Gastrocnemius medialis (tissue), 4 donors: Measurements from ENCODE around the gene MED14. TPM values are rescaled to one million over a fixed set of nuclear protein-coding genes. Genes with fewer than 3 reads are reported as not detected.

Experiments used
- ATAC-seq, 2 donors: fragments of 150-250 bp; one replicate each; pipeline ENCODE4 v1.9.1; 2016
- DNase-seq, 2 donors: peaks; one replicate each; pipeline ENCODE4 v3.0.0-alpha.2; 2019
- H3K27ac ChIP-seq, 4 donors: fragments of 200-600 bp; sonication (generic); 1 replicate in 1 of 4; 2 replicates in 3 of 4; pipeline ENCODE4 v1.5.1; 2016 to 2018; ENCODE audit warnings: mild to moderate bottlenecking in 2 of 4, moderate library complexity in 1 of 4
- H3K27me3 ChIP-seq, 3 donors: fragments of 200-600 bp; sonication (generic) in 2 of 3; 1 replicate in 1 of 3; 2 replicates in 2 of 3; pipeline versions ENCODE4 v1.5.1 to v1.6.0; 2016 to 2019; ENCODE audit warnings: mild to moderate bottlenecking in 1 of 3, moderate library complexity in 1 of 3
- H3K36me3 ChIP-seq, 2 donors: fragments of 200-600 bp; sonication (generic) in 1 of 2; one replicate each; pipeline ENCODE4 v1.5.1; 2017 to 2018
- H3K4me1 ChIP-seq, 2 donors: fragments of 200-600 bp; sonication (generic) in 1 of 2; one replicate each; pipeline ENCODE4 v1.5.1; 2016 to 2017; ENCODE audit warnings: mild to moderate bottlenecking in 2 of 2
- H3K4me3 ChIP-seq, 4 donors: fragments of 200-600 bp; sonication (generic) in 3 of 4; 1 replicate in 1 of 4; 2 replicates in 3 of 4; pipeline ENCODE4 v1.5.1; 2016 to 2019; ENCODE audit warnings: mild to moderate bottlenecking in 2 of 4
- H3K9me3 ChIP-seq, 3 donors: fragments of 200-600 bp; sonication (generic) in 2 of 3; 1 replicate in 1 of 3; 2 replicates in 2 of 3; pipeline ENCODE4 v1.5.1; 2016 to 2019
- POLR2A ChIP-seq, 2 donors: fragments of 450-650 bp; IDR thresholded peaks; one replicate each; pipeline ENCODE4 v1.6.1; 2017; ENCODE audit warnings: antibody characterized with exemption in 2 of 2, mild to moderate bottlenecking in 2 of 2, moderate library complexity in 2 of 2
- in situ Hi-C, 4 donors: fragments of 200-750 bp; cut with MboI; loops; one replicate each; pipeline versions ENCODE4 v1.15.0 to v1.8.0; 2017; ENCODE audit warnings: low sequenced_read_pairs in 4 of 4
- intact Hi-C: fragments of 100-400 bp; cut with DNase I; formaldehyde crosslinking; loops from one replicate; pipeline ENCODE4 v1.15.1; 2023; ENCODE audit warnings: low total_unique reads
- total RNA-seq, 4 donors: library from RNA; depleted of rRNA; stranded (reverse); fragments of >200 nt; gene quantifications; one replicate each; pipeline versions ENCODE4 v1.1.0 to v1.2.3, GENCODE V29; 2016
- TF ChIP-seq, protein P1 (sequence below), 5 experiments: fragments of 450-650 bp in 3 of 5; fragments of 200-600 bp in 2 of 5; sonication (generic) in 2 of 5; IDR thresholded peaks in 4 of 5; conservative IDR thresholded peaks in 1 of 5; 1 replicate in 4 of 5; 2 replicates in 1 of 5; pipeline ENCODE4 v1.5.1; 2016 to 2019; ENCODE audit warnings: antibody characterized with exemption in 5 of 5, mild to moderate bottlenecking in 3 of 5, moderate library complexity in 3 of 5

Gene MED14
- total RNA-seq, 4 donors from 2014 or later, result 19.8 to 27.0 (median 24.0) TPM

DNA sequence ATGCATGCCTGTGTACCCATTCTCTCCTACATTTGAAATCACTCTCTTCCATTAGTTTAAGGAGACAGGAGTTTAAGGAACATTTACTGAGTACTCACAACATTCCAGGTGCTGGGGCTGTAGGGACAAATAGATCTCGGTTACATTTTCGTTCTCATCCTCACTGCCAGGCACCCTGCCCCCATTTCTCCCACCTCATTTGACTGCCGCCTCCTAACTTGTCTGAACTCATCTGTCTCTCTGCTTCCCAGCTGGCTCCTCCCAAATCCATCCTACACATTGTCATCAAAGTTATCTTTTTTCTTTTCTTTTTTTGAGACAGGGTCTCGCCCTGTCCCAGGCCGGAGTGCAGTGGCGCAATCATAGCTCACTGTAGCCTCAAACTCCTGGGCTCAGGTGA, 131.9 kb downstream of the MED14 start:
- H3K36me3 ChIP-seq, result peaks cover 0 to 27% of the 10 kb centered on the region in 2 donors
- intact Hi-C loops, result no loop called here
- in situ Hi-C loops, result no loop called here
- H3K27me3 ChIP-seq, result peaks cover 0 to 3% (median 0%) of the 10 kb centered on the region in 3 donors
- TF ChIP-seq, protein P1, sequence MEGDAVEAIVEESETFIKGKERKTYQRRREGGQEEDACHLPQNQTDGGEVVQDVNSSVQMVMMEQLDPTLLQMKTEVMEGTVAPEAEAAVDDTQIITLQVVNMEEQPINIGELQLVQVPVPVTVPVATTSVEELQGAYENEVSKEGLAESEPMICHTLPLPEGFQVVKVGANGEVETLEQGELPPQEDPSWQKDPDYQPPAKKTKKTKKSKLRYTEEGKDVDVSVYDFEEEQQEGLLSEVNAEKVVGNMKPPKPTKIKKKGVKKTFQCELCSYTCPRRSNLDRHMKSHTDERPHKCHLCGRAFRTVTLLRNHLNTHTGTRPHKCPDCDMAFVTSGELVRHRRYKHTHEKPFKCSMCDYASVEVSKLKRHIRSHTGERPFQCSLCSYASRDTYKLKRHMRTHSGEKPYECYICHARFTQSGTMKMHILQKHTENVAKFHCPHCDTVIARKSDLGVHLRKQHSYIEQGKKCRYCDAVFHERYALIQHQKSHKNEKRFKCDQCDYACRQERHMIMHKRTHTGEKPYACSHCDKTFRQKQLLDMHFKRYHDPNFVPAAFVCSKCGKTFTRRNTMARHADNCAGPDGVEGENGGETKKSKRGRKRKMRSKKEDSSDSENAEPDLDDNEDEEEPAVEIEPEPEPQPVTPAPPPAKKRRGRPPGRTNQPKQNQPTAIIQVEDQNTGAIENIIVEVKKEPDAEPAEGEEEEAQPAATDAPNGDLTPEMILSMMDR (IDR thresholded peaks at IDR 0.05 in 4 of 5, conservative IDR thresholded peaks at IDR 0.05 in 1 of 5), result no peak
- TF ChIP-seq POLR2A (IDR thresholded peaks at IDR 0.05), result no peak
- no peaks in the 10 kb centered on the region for H3K4me1 ChIP-seq
- no peak overlapping the region for H3K4me3 ChIP-seq
- ATAC-seq (no peak), DNase-seq (no peak)
- no peaks in the 10 kb centered on the region for H3K9me3 ChIP-seq
- H3K27ac ChIP-seq, result no peak overlapping the region

Other genes starting within 250 kb of the MED14 start
- gene ATP6AP2, start 154.6 kb downstream of the MED14 start, total RNA-seq, result 10 to 100 TPM; 23.2 to 40.1 (median 31.5) TPM
- gene MPC1L, start 112.1 kb downstream of the MED14 start, total RNA-seq, result not detected
- gene CXorf38, start 88.0 kb downstream of the MED14 start, total RNA-seq, result 1 to 10 TPM; 4.1 to 8.7 (median 5.8) TPM